Muscle of leg (tissue), 11 donors: ENCODE results near the gene TUT4. TPM values are rescaled to one million over a fixed set of nuclear protein-coding genes. Genes with fewer than 3 reads are reported as not detected.

ENCODE experiments used
- DNase-seq: peaks from one replicate; pipeline ENCODE4 v3.0.0; 2013
- H3K27ac ChIP-seq: one replicate; pipeline ENCODE4 v1.5.1; 2013; ENCODE audit warnings: mild to moderate bottlenecking, low read length, control low read depth
- H3K27me3 ChIP-seq: one replicate; pipeline ENCODE4 v1.6.1; 2013; ENCODE audit warnings: low read length; ENCODE audit not compliant: control insufficient read depth, insufficient read depth
- H3K36me3 ChIP-seq: one replicate; pipeline ENCODE4 v1.6.1; 2013; ENCODE audit warnings: low read length; ENCODE audit not compliant: control insufficient read depth, insufficient read depth
- H3K4me1 ChIP-seq: one replicate; pipeline ENCODE4 v1.6.1; 2013; ENCODE audit warnings: low read length; ENCODE audit not compliant: control insufficient read depth, insufficient read depth
- H3K4me3 ChIP-seq: one replicate; pipeline ENCODE4 v1.5.1; 2013; ENCODE audit warnings: low read length, control low read depth
- H3K9me3 ChIP-seq: replicated peaks from 2 replicates; pipeline ENCODE4 v1.6.1; 2013; ENCODE audit warnings: low read depth, low read length; ENCODE audit not compliant: control insufficient read depth
- WGBS: methylation state at CpG from one replicate; pipeline ENCODE4 v1.1.5; 2013; ENCODE audit warnings: missing lambda C conversion rate; ENCODE audit not compliant: insufficient coverage; 5-methylcytosine and 5-hydroxymethylcytosine counted together
- polyA plus RNA-seq, 8 donors: library from polyadenylated mRNA; unstranded; fragments of 120-200 nt; gene quantifications; one replicate each; pipeline versions ENCODE4 v1.2.1 to v1.2.3, GENCODE V29; 2013; ENCODE audit warnings: inconsistent platforms in 1 of 8, low replicate concordance in 1 of 8; ENCODE audit not compliant: insufficient read length in 8 of 8, insufficient read depth in 1 of 8
- total RNA-seq: library from RNA; stranded (reverse); fragments of 120-200 nt; gene quantifications from one replicate; pipeline ENCODE4 v1.2.4, GENCODE V29; 2013

TUT4 gene
- total and polyA plus RNA-seq, 9 donors: 51.8 to 121 (median 70.6) TPM

DNA sequence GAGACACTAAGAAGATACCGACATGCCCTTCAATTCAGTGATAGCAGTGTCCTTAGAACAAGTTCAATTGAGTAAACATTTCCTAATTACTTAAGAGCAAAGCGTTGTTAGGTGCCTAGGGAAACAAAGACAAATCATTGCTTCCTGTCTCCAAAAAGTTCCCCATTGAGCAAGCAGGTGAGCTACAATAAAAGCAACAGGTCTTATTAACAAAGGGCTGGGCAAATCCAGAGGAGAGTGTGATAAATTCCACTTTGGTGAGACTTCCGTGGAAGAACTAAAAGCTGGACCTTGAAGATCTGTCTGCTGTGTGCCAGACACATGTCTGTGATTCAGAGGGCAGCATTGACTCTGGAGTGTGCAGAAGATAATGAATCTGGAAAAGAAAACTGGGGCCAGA lies 1.9 kb upstream of the TUT4 start:
- 30% methylated on average over 1 of the region's 3 CpGs for WGBS
- Histone ChIP-seq H3K4me1 (peaks cover 15% of the 10 kb centered on the region), H3K27ac (peak overlapping the region; percentile 95), H3K27me3 (no peaks in the 10 kb centered on the region), H3K9me3 (no peaks in the 10 kb centered on the region), H3K4me3 (peak overlapping the region; percentile 85), H3K36me3 (no peaks in the 10 kb centered on the region)
- no peak for DNase-seq

- no peak for DNase-seq
- Histone ChIP-seq H3K9me3 (no peaks in the 10 kb centered on the region), H3K36me3 (no peaks in the 10 kb centered on the region), H3K27ac (peak overlapping the region; percentile 95), H3K27me3 (no peaks in the 10 kb centered on the region), H3K4me3 (peak overlapping the region; percentile 85), H3K4me1 (peaks cover 15% of the 10 kb centered on the region)
- 31% methylated on average over 3 of the region's 6 CpGs for WGBS
Measured at GRCh38 chr1:52554267-52554640, 1.4 kb upstream of the TUT4 start.

GRCh38 chr1:52553362-52554266 lies 722 bp upstream of the TUT4 start:
- peaks cover 15% of the 10 kb centered on the region for H3K4me1 ChIP-seq
- peak overlapping the region; percentile 85 for H3K4me3 ChIP-seq
- no peaks in the 10 kb centered on the region for H3K27me3 ChIP-seq
- WGBS: under 1% methylated on average over 44 of the region's 66 CpGs
- peak; percentile 97 for DNase-seq
- peak overlapping the region; percentile 95 for H3K27ac ChIP-seq
- H3K9me3 ChIP-seq: no peaks in the 10 kb centered on the region
- no peaks in the 10 kb centered on the region for H3K36me3 ChIP-seq

DNA sequence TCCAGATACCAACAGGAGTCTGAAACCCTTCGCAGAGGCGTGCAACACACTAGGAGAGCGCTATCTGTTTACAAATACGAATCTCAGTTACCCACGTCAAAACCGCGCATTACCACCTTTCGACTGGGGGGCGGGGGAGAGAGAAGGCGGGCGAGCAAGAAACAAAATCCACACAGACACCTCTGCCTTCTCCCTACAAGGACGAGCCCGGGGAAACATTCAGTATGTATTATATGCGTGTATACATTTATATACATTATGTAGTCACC lies 722 bp downstream of the TUT4 start:
- Histone ChIP-seq H3K27ac (peak overlapping the region; percentile 95), H3K4me3 (peak overlapping the region; percentile 85), H3K36me3 (no peaks in the 10 kb centered on the region), H3K9me3 (no peaks in the 10 kb centered on the region), H3K4me1 (peaks cover 15% of the 10 kb centered on the region), H3K27me3 (no peaks in the 10 kb centered on the region)
- peak; percentile 70 for DNase-seq
- WGBS: no CpG with 5 or more reads among the region's 14 CpGs

DNA sequence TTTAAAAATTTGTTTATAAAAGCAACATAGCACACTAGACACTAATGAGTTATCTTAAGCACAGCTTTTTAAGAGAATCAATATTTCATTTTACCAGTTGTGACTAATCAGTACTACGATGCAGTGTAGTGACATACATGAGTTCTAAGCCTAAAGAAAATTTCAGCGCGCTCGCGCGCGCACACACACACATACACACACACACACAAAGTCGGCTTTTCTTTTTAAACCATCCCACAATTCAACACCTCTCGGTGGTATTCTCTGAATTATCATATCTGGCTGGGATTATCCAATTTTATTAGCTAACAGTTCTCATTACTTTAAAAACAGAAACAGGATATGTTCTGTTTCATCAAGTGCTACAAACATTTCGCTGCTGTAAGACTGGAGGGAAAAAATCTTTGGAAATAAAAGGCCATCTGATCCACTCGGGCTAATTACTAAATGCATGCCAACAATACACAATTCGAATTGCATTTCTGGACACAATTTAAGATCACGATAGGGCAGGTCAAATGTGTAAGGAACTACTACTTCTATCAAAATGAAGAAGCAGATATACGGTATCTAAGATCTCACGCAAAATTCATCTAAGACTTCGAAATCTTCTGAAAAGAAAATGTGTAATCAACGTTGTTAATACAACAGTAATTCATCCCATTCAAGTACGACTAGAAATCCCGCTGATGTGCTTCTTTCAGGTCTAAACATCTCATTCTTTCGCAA lies 1.2 kb downstream of the TUT4 start:
- H3K27ac ChIP-seq: peak overlapping the region; percentile 95
- DNase-seq: peak; percentile 42
- peak overlapping the region; percentile 85 for H3K4me3 ChIP-seq
- 0% methylated on average over 3 of the region's 20 CpGs for WGBS
- no peaks in the 10 kb centered on the region for H3K27me3 ChIP-seq
- no peaks in the 10 kb centered on the region for H3K9me3 ChIP-seq
- no peaks in the 10 kb centered on the region for H3K36me3 ChIP-seq
- peaks cover 15% of the 10 kb centered on the region for H3K4me1 ChIP-seq

- Histone ChIP-seq H3K9me3 (no peaks in the 10 kb centered on the region), H3K4me3 (no peak overlapping the region), H3K27me3 (no peaks in the 10 kb centered on the region), H3K36me3 (no peaks in the 10 kb centered on the region), H3K27ac (no peak overlapping the region), H3K4me1 (peaks cover 15% of the 10 kb centered on the region)
- 100% methylated on average over 1 of the region's 7 CpGs for WGBS
- no peak for DNase-seq
Measured at GRCh38 chr1:52550447-52550846, 2.4 kb downstream of the TUT4 start.

DNA sequence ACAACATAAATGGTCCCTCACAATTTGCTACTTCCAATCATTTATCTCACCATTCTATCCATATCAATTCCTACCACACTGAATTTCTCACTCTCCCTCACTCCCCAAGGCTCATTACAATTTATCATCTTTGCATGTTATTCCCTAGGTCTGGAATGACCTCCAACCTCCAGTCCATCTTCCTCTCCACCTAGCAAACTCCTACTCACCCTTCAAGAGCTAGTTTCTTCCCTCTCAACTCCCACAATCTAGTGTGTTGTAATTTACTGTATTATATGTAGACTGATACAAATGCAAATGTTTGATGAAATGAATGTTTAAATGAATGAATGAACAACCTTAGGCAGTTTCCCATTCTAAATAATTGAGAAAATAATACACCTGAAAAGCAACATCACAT lies 3.6 kb downstream of the TUT4 start:
- Histone ChIP-seq H3K27me3 (no peaks in the 10 kb centered on the region), H3K27ac (no peak overlapping the region)
- DNase-seq: no peak

GRCh38 chr1:52546852-52547251 lies 6.0 kb downstream of the TUT4 start:
- H3K4me1 ChIP-seq: peaks cover 3% of the 10 kb centered on the region
- H3K27me3 ChIP-seq: no peaks in the 10 kb centered on the region
- H3K36me3 ChIP-seq: peaks cover 2% of the 10 kb centered on the region
- DNase-seq: no peak
- H3K9me3 ChIP-seq: peaks cover 11% of the 10 kb centered on the region
- no CpG with 5 or more reads among the region's 5 CpGs for WGBS
- no peak overlapping the region for H3K27ac ChIP-seq
- no peak overlapping the region for H3K4me3 ChIP-seq

More for the DNA sequence above, 3.6 kb downstream of the TUT4 start:
- H3K36me3 ChIP-seq: no peaks in the 10 kb centered on the region
- no peak overlapping the region for H3K4me3 ChIP-seq
- peaks cover 9% of the 10 kb centered on the region for H3K4me1 ChIP-seq
- H3K9me3 ChIP-seq: no peaks in the 10 kb centered on the region

- H3K36me3 ChIP-seq: peaks cover 2% of the 10 kb centered on the region
- peaks cover 14% of the 10 kb centered on the region for H3K9me3 ChIP-seq
- H3K4me1 ChIP-seq: no peaks in the 10 kb centered on the region
- no peak overlapping the region for H3K27ac ChIP-seq
- DNase-seq: no peak
- WGBS: 93% methylated on average over 3 of the region's 8 CpGs
- no peaks in the 10 kb centered on the region for H3K27me3 ChIP-seq
- no peak overlapping the region for H3K4me3 ChIP-seq
Measured at GRCh38 chr1:52544665-52545525, 8.0 kb downstream of the TUT4 start.
